ENCODE data around the gene ZNF865. TPM values are rescaled to one million over a fixed set of nuclear protein-coding genes. Genes with fewer than 3 reads are reported as not detected.

Gene ZNF865
- total and polyA plus RNA-seq, 4 donors: 1.1 to 16.4 (median 9.6) TPM

GRCh38 chr19:55615543-55616394 is 10.3 kb downstream of the ZNF865 start:
- H3K27ac ChIP-seq (ENCODE audit: low read depth in 1 of 2, low read length in 2 of 2): no peak overlapping the region
- H3K9me3 ChIP-seq (ENCODE audit: control insufficient read depth, low read length): no peaks in the 10 kb centered on the region
- ATAC-seq (ENCODE audit: low FRiP score) (no peak), DNase-seq (no peak)
- H3K27me3 ChIP-seq (ENCODE audit: control insufficient read depth in 1 of 2, insufficient read depth in 2 of 2, low read length in 1 of 2): no peaks in the 10 kb centered on the region
- intact Hi-C loops (cut with DNase I): no loop called here
- no peak overlapping the region for H3K4me3 ChIP-seq (ENCODE audit: low read length in 2 of 2)
- 97% methylated on average over 84 to 88 of the region's 88 CpGs for WGBS, 2 donors
- H3K36me3 ChIP-seq (ENCODE audit: control insufficient read depth in 1 of 2, insufficient read depth in 2 of 2, low read length in 1 of 2): peaks cover 0 to 6% of the 10 kb centered on the region in 2 donors
- H3K4me1 ChIP-seq (ENCODE audit: control insufficient read depth in 1 of 2, insufficient read depth in 2 of 2, low read length in 2 of 2): no peaks in the 10 kb centered on the region

GRCh38 chr19:55616395-55616875 is 11.0 kb downstream of the ZNF865 start:
- no peak for ATAC-seq (ENCODE audit: low FRiP score)
- Histone ChIP-seq H3K9me3 (ENCODE audit: control insufficient read depth, low read length) (no peaks in the 10 kb centered on the region), H3K27me3 (ENCODE audit: control insufficient read depth in 1 of 2, insufficient read depth in 2 of 2, low read length in 1 of 2) (no peaks in the 10 kb centered on the region), H3K36me3 (ENCODE audit: control insufficient read depth in 1 of 2, insufficient read depth in 2 of 2, low read length in 1 of 2) (peaks cover 0 to 6% of the 10 kb centered on the region in 2 donors), H3K4me1 (ENCODE audit: control insufficient read depth in 1 of 2, insufficient read depth in 2 of 2, low read length in 2 of 2) (no peaks in the 10 kb centered on the region), H3K4me3 (ENCODE audit: low read length in 2 of 2) (no peak overlapping the region), H3K27ac (ENCODE audit: low read depth in 1 of 2, low read length in 2 of 2) (no peak overlapping the region)
- intact Hi-C loops (cut with DNase I): no loop called here
- DNase-seq: no peak
- WGBS, 2 donors: 96 to 97% methylated on average over 38 of the region's 38 CpGs

- Histone ChIP-seq H3K27me3 (ENCODE audit: control insufficient read depth in 1 of 2, insufficient read depth in 2 of 2, low read length in 1 of 2) (no peaks in the 10 kb centered on the region), H3K4me3 (ENCODE audit: low read length in 2 of 2) (no peak overlapping the region), H3K36me3 (ENCODE audit: control insufficient read depth in 1 of 2, insufficient read depth in 2 of 2, low read length in 1 of 2) (peaks cover 0 to 6% of the 10 kb centered on the region in 2 donors), H3K27ac (ENCODE audit: low read depth in 1 of 2, low read length in 2 of 2) (no peak overlapping the region), H3K9me3 (ENCODE audit: control insufficient read depth, low read length) (no peaks in the 10 kb centered on the region), H3K4me1 (ENCODE audit: control insufficient read depth in 1 of 2, insufficient read depth in 2 of 2, low read length in 2 of 2) (no peaks in the 10 kb centered on the region)
- no peak for ATAC-seq (ENCODE audit: low FRiP score)
- WGBS, 2 donors: 85 to 88% methylated on average over 8 of the region's 8 CpGs
- no peak for DNase-seq
- intact Hi-C loops (cut with DNase I): no loop called here
Observed at GRCh38 chr19:55617426-55617825, 12.0 kb downstream of the ZNF865 start.

- Histone ChIP-seq H3K4me3 (ENCODE audit: low read length in 2 of 2) (no peak overlapping the region), H3K27ac (ENCODE audit: low read depth in 1 of 2, low read length in 2 of 2) (no peak overlapping the region), H3K27me3 (ENCODE audit: control insufficient read depth in 1 of 2, insufficient read depth in 2 of 2, low read length in 1 of 2) (no peaks in the 10 kb centered on the region), H3K36me3 (ENCODE audit: control insufficient read depth in 1 of 2, insufficient read depth in 2 of 2, low read length in 1 of 2) (peaks cover 0 to 6% of the 10 kb centered on the region in 2 donors), H3K9me3 (ENCODE audit: control insufficient read depth, low read length) (no peaks in the 10 kb centered on the region), H3K4me1 (ENCODE audit: control insufficient read depth in 1 of 2, insufficient read depth in 2 of 2, low read length in 2 of 2) (no peaks in the 10 kb centered on the region)
- ATAC-seq (ENCODE audit: low FRiP score) (no peak), DNase-seq (no peak)
- WGBS, 2 donors: 89 to 92% methylated on average over 7 of the region's 7 CpGs
- intact Hi-C loops (cut with DNase I): no loop called here
Observed at GRCh38 chr19:55618426-55618825, 13.0 kb downstream of the ZNF865 start.

- H3K4me1 ChIP-seq (ENCODE audit: control insufficient read depth in 1 of 2, insufficient read depth in 2 of 2, low read length in 2 of 2): no peaks in the 10 kb centered on the region
- intact Hi-C loops (cut with DNase I): no loop called here
- ATAC-seq (ENCODE audit: low FRiP score) (no peak), DNase-seq (no peak)
- 67% methylated on average over 3 of the region's 3 CpGs for WGBS, 2 donors
- no peaks in the 10 kb centered on the region for H3K27me3 ChIP-seq (ENCODE audit: control insufficient read depth in 1 of 2, insufficient read depth in 2 of 2, low read length in 1 of 2)
- H3K36me3 ChIP-seq (ENCODE audit: control insufficient read depth in 1 of 2, insufficient read depth in 2 of 2, low read length in 1 of 2): peaks cover 0 to 6% of the 10 kb centered on the region in 2 donors
- H3K27ac ChIP-seq (ENCODE audit: low read depth in 1 of 2, low read length in 2 of 2): no peak overlapping the region
- no peak overlapping the region for H3K4me3 ChIP-seq (ENCODE audit: low read length in 2 of 2)
- no peaks in the 10 kb centered on the region for H3K9me3 ChIP-seq (ENCODE audit: control insufficient read depth, low read length)
Observed at GRCh38 chr19:55619286-55619685, 13.8 kb downstream of the ZNF865 start.

- H3K27me3 ChIP-seq (ENCODE audit: control insufficient read depth in 1 of 2, insufficient read depth in 2 of 2, low read length in 1 of 2): no peaks in the 10 kb centered on the region
- 90 to 93% methylated on average over 12 of the region's 12 CpGs for WGBS, 2 donors
Observed at GRCh38 chr19:55620410-55621204, 15.2 kb downstream of the ZNF865 start.

GRCh38 chr19:55621205-55621672 is 15.8 kb downstream of the ZNF865 start:
- intact Hi-C loops (cut with DNase I): no loop called here
- WGBS, 2 donors: 84 to 88% methylated on average over 9 of the region's 9 CpGs
- Histone ChIP-seq H3K27me3 (ENCODE audit: control insufficient read depth in 1 of 2, insufficient read depth in 2 of 2, low read length in 1 of 2) (no peaks in the 10 kb centered on the region), H3K27ac (ENCODE audit: low read depth in 1 of 2, low read length in 2 of 2) (no peak overlapping the region), H3K4me1 (ENCODE audit: control insufficient read depth in 1 of 2, insufficient read depth in 2 of 2, low read length in 2 of 2) (no peaks in the 10 kb centered on the region), H3K36me3 (ENCODE audit: control insufficient read depth in 1 of 2, insufficient read depth in 2 of 2, low read length in 1 of 2) (peaks cover 0 to 3% of the 10 kb centered on the region in 2 donors), H3K4me3 (ENCODE audit: low read length in 2 of 2) (no peak overlapping the region), H3K9me3 (ENCODE audit: control insufficient read depth, low read length) (no peaks in the 10 kb centered on the region)
- no peak for ATAC-seq (ENCODE audit: low FRiP score)
- DNase-seq: no peak

More at GRCh38 chr19:55620410-55621204, 15.2 kb downstream of the ZNF865 start:
- no peaks in the 10 kb centered on the region for H3K4me1 ChIP-seq (ENCODE audit: control insufficient read depth in 1 of 2, insufficient read depth in 2 of 2, low read length in 2 of 2)
- H3K9me3 ChIP-seq (ENCODE audit: control insufficient read depth, low read length): no peaks in the 10 kb centered on the region
- ATAC-seq (ENCODE audit: low FRiP score) (no peak), DNase-seq (peak in 1 of 2 donors; percentile 45)
- H3K27ac ChIP-seq (ENCODE audit: low read depth in 1 of 2, low read length in 2 of 2): no peak overlapping the region
- H3K36me3 ChIP-seq (ENCODE audit: control insufficient read depth in 1 of 2, insufficient read depth in 2 of 2, low read length in 1 of 2): peaks cover 0 to 4% of the 10 kb centered on the region in 2 donors
- no peak overlapping the region for H3K4me3 ChIP-seq (ENCODE audit: low read length in 2 of 2)
- intact Hi-C loops (cut with DNase I): no loop called here

- ATAC-seq (ENCODE audit: low FRiP score): no peak
- intact Hi-C loops (cut with DNase I): no loop called here
Observed at GRCh38 chr19:55621673-55622231, 16.3 kb downstream of the ZNF865 start.

More at GRCh38 chr19:55621673-55622231, 16.3 kb downstream of the ZNF865 start:
- Histone ChIP-seq H3K36me3 (ENCODE audit: control insufficient read depth in 1 of 2, insufficient read depth in 2 of 2, low read length in 1 of 2) (no peaks in the 10 kb centered on the region), H3K9me3 (ENCODE audit: control insufficient read depth, low read length) (no peaks in the 10 kb centered on the region), H3K27ac (ENCODE audit: low read depth in 1 of 2, low read length in 2 of 2) (no peak overlapping the region), H3K4me1 (ENCODE audit: control insufficient read depth in 1 of 2, insufficient read depth in 2 of 2, low read length in 2 of 2) (no peaks in the 10 kb centered on the region), H3K27me3 (ENCODE audit: control insufficient read depth in 1 of 2, insufficient read depth in 2 of 2, low read length in 1 of 2) (no peaks in the 10 kb centered on the region), H3K4me3 (ENCODE audit: low read length in 2 of 2) (no peak overlapping the region)
- DNase-seq: peak in 1 of 2 donors; percentile 56
- WGBS, 2 donors: 95 to 96% methylated on average over 55 of the region's 55 CpGs

All from aorta (tissue), 5 donors.